Hepatocyte (in vitro differentiated cells): Measurements from ENCODE around the gene QRICH2.

ENCODE experiments used
- CTCF ChIP-seq: fragments of 200-600 bp; sonication (generic); IDR thresholded peaks from 2 replicates; pipeline ENCODE4 v1.5.1; 2016; ENCODE audit warnings: antibody characterized with exemption, mild to moderate bottlenecking; ENCODE audit not compliant: poor library complexity
- EZH2 ChIP-seq: fragments of 200-600 bp; sonication (generic); IDR thresholded peaks from 2 replicates; pipeline ENCODE4 v1.6.1; 2016; ENCODE audit warnings: antibody characterized with exemption, mild to moderate bottlenecking, borderline replicate concordance
- EZH2phosphoT487 ChIP-seq: fragments of 200-600 bp; sonication (generic); IDR thresholded peaks from one replicate; pipeline ENCODE4 v1.6.1; 2018; ENCODE audit warnings: antibody characterized with exemption, mild to moderate bottlenecking, low read depth, moderate library complexity; ENCODE audit not compliant: unreplicated experiment, severe bottlenecking

- TF ChIP-seq CTCF (no peak), EZH2 (no peak), EZH2phosphoT487 (no peak)
Observed at GRCh38 chr17:76267051-76267576, 41.0 kb downstream of the QRICH2 start.
